Transverse colon (tissue), 3 donors: ENCODE data around the gene DIPK1A.

Experiments
- CTCF ChIP-seq, 5 experiments: fragments of 200-600 bp in 3 of 5; fragments of 450-650 bp in 2 of 5; sonication (generic) in 3 of 5; IDR thresholded peaks; 1 replicate in 2 of 5; 2 replicates in 3 of 5; pipeline ENCODE4 v1.5.1; 2016 to 2017; ENCODE audit warnings: antibody characterized with exemption in 5 of 5, inconsistent platforms in 3 of 5, mild to moderate bottlenecking in 2 of 5, moderate library complexity in 1 of 5
- EP300 ChIP-seq: sonication (generic); formaldehyde crosslinking; IDR thresholded peaks from one replicate; pipeline ENCODE4 v1.6.1; 2017; ENCODE audit warnings: antibody characterized with exemption, low read depth
- POLR2A ChIP-seq: fragments of 450-650 bp; IDR thresholded peaks from one replicate; pipeline ENCODE4 v1.6.1; 2016; ENCODE audit warnings: antibody characterized with exemption, mild to moderate bottlenecking, moderate library complexity

- no peak for TF ChIP-seq CTCF (IDR thresholded peaks at IDR 0.05)
- no peak for TF ChIP-seq POLR2A
- TF ChIP-seq EP300: no peak
These were observed 3.1 kb upstream of the DIPK1A start for GRCh38 chr1:92964316-92964715.
